BLaER1 treated with 17β-estradiol and CSF1 and Interleukin-3, amounts not matched to agents 10 nM and 100 nM (cell line): Measurements from ENCODE around the gene BTNL2.

Source experiments
- H3K27ac ChIP-seq, 11 experiments: shearing (Covaris generic); formaldehyde crosslinking; 2 replicates each; pipeline ENCODE4 v1.8.1; 2022
- H3K27me3 ChIP-seq, 11 experiments: shearing (Covaris generic); formaldehyde crosslinking; 2 replicates each; pipeline ENCODE4 v1.8.1; 2022
- H3K36me3 ChIP-seq, 11 experiments: shearing (Covaris generic); formaldehyde crosslinking; 2 replicates each; pipeline ENCODE4 v1.8.1; 2022
- H3K4me1 ChIP-seq, 10 experiments: shearing (Covaris generic); formaldehyde crosslinking; 2 replicates each; pipeline ENCODE4 v1.8.1; 2022
- H3K4me2 ChIP-seq, 11 experiments: shearing (Covaris generic); formaldehyde crosslinking; 2 replicates each; pipeline ENCODE4 v1.8.1; 2022
- H3K4me3 ChIP-seq, 10 experiments: shearing (Covaris generic); formaldehyde crosslinking; 2 replicates each; pipeline ENCODE4 v1.8.1; 2022
- H3K9ac ChIP-seq, 11 experiments: shearing (Covaris generic); formaldehyde crosslinking; 2 replicates each; pipeline ENCODE4 v1.8.1; 2022
- H3K9me3 ChIP-seq, 11 experiments: shearing (Covaris generic); formaldehyde crosslinking; replicated peaks in 1 of 11; 2 replicates each; pipeline ENCODE4 v1.8.1; 2022
- H4K20me1 ChIP-seq, 11 experiments: shearing (Covaris generic); formaldehyde crosslinking; 2 replicates each; pipeline ENCODE4 v1.8.1; 2022
- Cebpa-rat ChIP-seq, 11 experiments: shearing (Covaris generic); IDR thresholded peaks; 2 replicates each; pipeline ENCODE4 v1.8.1; 2022

BTNL2 gene

DNA sequence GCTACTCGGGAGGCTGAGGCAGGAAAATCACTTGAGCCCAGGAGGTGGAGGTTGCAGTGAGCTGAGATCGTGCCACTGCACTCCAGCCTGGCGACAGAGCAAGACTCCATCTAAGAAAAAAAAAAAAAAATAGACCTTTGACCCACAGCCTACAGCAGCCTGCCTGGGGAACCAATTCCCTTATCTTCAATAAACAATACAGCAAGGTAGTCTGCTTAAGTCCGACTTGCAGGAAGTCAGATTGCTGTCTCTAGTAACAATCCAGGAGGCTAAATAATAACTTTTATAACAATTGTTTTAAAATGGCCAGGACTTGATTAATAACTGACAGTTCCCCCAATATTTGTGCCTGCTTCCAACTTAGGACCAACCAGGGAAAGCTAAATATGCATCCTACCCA lies 19.4 kb upstream of the BTNL2 start:
- Histone ChIP-seq H3K4me3 (no peak overlapping the region), H3K4me2 (no peak overlapping the region), H3K27ac (no peak overlapping the region), H3K27me3 (no peaks in the 10 kb centered on the region), H3K9ac (no peak overlapping the region), H3K36me3 (no peaks in the 10 kb centered on the region), H3K9me3 (no peaks in the 10 kb centered on the region), H4K20me1 (no peaks in the 10 kb centered on the region), H3K4me1 (no peaks in the 10 kb centered on the region)
- no peak for TF ChIP-seq Cebpa-rat (IDR thresholded peaks at IDR 0.05)

DNA sequence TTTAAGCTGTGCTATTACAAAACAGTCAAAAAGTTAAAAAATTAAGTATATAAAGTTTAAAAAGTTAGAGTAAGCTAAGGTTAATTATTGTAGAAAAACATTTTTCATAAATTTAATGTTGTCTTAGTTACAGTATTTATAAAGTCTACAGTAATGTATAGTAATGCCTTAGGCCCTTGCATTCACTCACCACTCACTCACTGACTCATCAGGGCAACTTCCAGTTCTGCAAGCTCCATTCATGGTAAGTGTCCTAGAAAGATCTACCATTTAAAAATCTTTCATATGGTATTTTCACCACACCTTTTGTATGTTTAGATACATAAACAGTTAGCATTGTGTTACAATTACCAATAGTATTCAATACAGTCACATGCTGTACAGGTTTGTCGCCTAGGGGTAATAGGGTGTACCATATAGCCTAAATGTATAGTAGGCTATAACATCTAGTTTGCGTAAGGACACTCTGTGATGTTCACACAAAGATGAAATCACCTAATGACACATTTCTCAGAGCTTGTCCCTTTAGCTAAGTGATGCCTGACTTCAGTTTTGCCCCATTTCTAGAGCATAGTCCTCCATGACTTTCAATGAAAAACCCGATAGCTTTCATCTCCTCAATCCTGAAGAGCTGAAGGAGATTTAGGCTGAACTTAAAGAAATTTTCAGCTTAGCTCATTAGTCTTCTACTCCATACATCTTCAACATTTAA lies 17.8 kb upstream of the BTNL2 start:
- Histone ChIP-seq H4K20me1 (no peaks in the 10 kb centered on the region), H3K9ac (no peak overlapping the region), H3K4me2 (no peak overlapping the region), H3K4me3 (no peak overlapping the region), H3K27me3 (no peaks in the 10 kb centered on the region), H3K4me1 (no peaks in the 10 kb centered on the region), H3K36me3 (no peaks in the 10 kb centered on the region), H3K27ac (no peak overlapping the region), H3K9me3 (no peaks in the 10 kb centered on the region)
- no peak for TF ChIP-seq Cebpa-rat (IDR thresholded peaks at IDR 0.05)

DNA sequence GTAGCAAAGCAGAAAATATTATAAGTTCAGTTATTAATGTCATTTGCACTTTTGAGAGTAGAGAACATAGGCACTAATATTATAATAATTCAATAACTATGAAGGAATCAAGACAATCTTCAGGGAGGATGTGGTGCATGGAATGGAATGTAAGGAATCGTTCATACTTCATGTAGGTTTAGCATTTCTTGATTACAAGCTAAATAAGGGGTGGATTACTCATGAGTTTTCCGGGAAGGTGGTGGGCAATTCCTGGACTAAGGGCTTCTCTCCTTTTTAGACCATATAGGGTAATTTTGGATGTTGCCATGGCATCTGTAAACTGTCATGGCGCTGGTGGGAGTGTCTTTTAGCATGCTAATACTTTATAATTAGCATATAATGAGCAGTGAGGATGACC lies 9.1 kb upstream of the BTNL2 start:
- Histone ChIP-seq H3K4me2 (peak overlapping the region in 6 of 11 experiments; percentile 32 to 79 (median 54); a peak in 8 of 22 replicates), H3K4me1 (peaks cover 0 to 4% (median 0%) of the 10 kb centered on the region in 10 experiments; a peak in 2 of 20 replicates), H3K27me3 (no peaks in the 10 kb centered on the region), H3K27ac (no peak overlapping the region), H3K9ac (no peak overlapping the region), H3K4me3 (no peak overlapping the region), H3K9me3 (no peaks in the 10 kb centered on the region), H4K20me1 (no peaks in the 10 kb centered on the region), H3K36me3 (no peaks in the 10 kb centered on the region)
- no peak for TF ChIP-seq Cebpa-rat (IDR thresholded peaks at IDR 0.05)

- H3K27me3 ChIP-seq, result no peaks in the 10 kb centered on the region
- TF ChIP-seq Cebpa-rat (IDR thresholded peaks at IDR 0.05), result no peak
- peak overlapping the region; percentile 19 to 79 (median 47); a peak in 17 of 22 replicates for H3K4me2 ChIP-seq
- peaks cover 0 to 4% (median 0%) of the 10 kb centered on the region in 10 experiments; a peak in 2 of 20 replicates for H3K4me1 ChIP-seq
- no peaks in the 10 kb centered on the region for H4K20me1 ChIP-seq
- H3K9ac ChIP-seq, result no peak overlapping the region
- H3K27ac ChIP-seq, result no peak overlapping the region
- H3K9me3 ChIP-seq, result no peaks in the 10 kb centered on the region
- no peaks in the 10 kb centered on the region for H3K36me3 ChIP-seq
- H3K4me3 ChIP-seq, result no peak overlapping the region
Measured at GRCh38 chr6:32415521-32416019, 8.6 kb upstream of the BTNL2 start.

DNA sequence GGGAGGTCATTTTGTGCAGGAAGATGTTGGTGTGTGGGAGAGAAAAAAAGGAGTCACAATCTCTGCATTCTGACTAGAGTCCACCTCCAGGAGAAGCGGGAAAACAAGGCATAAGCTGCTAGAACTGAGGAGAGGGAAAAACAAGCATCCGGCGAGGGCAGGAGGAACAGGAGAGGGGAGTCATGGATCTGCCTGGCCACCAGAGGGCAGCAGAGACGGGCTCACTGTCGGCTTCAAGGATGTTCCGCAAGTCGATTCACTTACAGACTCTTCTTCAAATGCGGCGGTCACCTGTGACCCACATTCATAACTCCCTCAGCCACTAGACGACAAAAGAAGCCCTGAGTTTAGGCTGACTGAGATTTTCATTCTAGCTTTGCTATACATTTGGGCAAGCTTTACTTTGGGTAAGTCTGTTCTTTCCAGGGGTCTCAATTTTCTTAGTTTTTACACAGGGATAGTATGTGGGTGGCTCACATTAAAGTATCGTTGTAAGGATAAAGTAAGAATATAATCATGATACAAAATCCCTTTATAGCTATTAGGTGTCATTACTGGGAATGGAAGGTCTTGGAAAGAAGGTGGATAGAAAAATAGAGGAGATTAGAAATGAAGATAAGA lies 6.6 kb upstream of the BTNL2 start:
- Histone ChIP-seq H3K4me2 (peak overlapping the region in 3 of 11 experiments; percentile 4 to 74 (median 49); a peak in 4 of 22 replicates), H3K9me3 (no peaks in the 10 kb centered on the region), H3K36me3 (no peaks in the 10 kb centered on the region), H3K4me3 (no peak overlapping the region), H3K4me1 (peaks cover 0 to 4% (median 0%) of the 10 kb centered on the region in 10 experiments; a peak in 2 of 20 replicates), H4K20me1 (no peaks in the 10 kb centered on the region), H3K27ac (no peak overlapping the region), H3K27me3 (no peaks in the 10 kb centered on the region), H3K9ac (no peak overlapping the region)
- TF ChIP-seq Cebpa-rat (IDR thresholded peaks at IDR 0.05), result no peak

DNA sequence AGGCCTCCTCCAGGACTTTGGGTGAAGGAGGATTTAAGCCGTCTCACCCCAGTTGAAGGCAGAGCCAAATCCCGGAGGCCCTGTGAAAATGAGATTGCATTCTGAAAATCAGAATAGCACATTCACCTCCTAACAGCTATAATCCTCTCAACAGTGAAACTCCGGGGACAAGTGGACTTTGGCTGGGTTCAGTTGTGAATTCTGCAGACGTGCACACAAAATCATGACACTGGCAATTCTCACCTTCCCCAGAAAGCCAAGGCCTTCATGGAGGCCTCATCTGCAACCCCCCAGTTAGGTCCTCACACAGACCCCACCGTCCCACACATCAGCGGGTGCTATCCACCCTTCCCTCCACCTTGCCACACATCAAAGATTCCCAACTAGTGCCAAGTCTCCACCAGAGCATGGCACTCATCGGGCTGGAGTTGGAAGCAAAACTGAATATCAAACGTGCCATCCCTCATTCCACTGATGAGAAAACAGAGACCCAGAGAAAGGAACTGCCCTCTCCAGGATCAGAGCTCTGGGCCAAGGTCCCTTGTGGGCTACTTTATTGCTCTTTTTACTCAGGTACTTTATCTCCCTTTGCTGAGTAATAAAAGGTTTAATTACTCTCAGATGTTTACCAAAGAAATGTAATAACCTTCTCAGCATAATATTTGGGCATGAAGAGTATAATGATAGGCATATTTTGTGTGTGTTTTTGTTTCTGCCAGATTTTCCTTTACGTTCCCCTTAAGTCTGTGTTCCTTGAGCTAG lies 4.8 kb upstream of the BTNL2 start:
- no peak for TF ChIP-seq Cebpa-rat (IDR thresholded peaks at IDR 0.05)
- H4K20me1 ChIP-seq, result no peaks in the 10 kb centered on the region
- H3K9me3 ChIP-seq, result no peaks in the 10 kb centered on the region
- peak overlapping the region in 1 of 11 experiments; percentile 12; a peak in 1 of 22 replicates for H3K9ac ChIP-seq
- H3K4me2 ChIP-seq, result no peak overlapping the region
- H3K4me3 ChIP-seq, result no peak overlapping the region
- H3K36me3 ChIP-seq, result no peaks in the 10 kb centered on the region
- H3K27me3 ChIP-seq, result no peaks in the 10 kb centered on the region
- peaks cover 0 to 4% (median 0%) of the 10 kb centered on the region in 10 experiments; a peak in 2 of 20 replicates for H3K4me1 ChIP-seq
- H3K27ac ChIP-seq, result no peak overlapping the region

DNA sequence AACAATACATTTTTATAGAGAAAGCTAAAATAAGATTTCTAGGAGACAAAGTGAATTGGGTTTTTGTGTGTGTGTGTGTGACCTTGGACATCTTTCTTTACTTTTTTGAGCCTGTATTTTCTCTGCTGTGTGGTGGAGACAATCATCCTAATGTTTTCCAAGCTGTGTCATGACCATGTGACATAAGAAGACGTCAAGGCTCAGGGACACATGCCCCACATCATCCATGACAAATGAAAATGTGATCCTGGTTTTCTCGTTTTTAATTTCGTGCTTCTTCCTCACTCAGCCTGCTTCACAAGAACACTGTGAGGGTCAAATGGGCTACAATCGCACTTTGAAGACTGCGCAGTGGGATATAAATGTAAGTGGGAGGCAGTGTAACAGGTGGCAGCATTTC lies 3.9 kb upstream of the BTNL2 start:
- Histone ChIP-seq H3K4me2 (no peak overlapping the region), H3K4me3 (no peak overlapping the region), H3K27me3 (no peaks in the 10 kb centered on the region), H4K20me1 (no peaks in the 10 kb centered on the region), H3K4me1 (peaks cover 0 to 4% (median 0%) of the 10 kb centered on the region in 10 experiments; a peak in 2 of 20 replicates), H3K27ac (no peak overlapping the region), H3K36me3 (no peaks in the 10 kb centered on the region), H3K9ac (no peak overlapping the region), H3K9me3 (no peaks in the 10 kb centered on the region)
- no peak for TF ChIP-seq Cebpa-rat (IDR thresholded peaks at IDR 0.05)

DNA sequence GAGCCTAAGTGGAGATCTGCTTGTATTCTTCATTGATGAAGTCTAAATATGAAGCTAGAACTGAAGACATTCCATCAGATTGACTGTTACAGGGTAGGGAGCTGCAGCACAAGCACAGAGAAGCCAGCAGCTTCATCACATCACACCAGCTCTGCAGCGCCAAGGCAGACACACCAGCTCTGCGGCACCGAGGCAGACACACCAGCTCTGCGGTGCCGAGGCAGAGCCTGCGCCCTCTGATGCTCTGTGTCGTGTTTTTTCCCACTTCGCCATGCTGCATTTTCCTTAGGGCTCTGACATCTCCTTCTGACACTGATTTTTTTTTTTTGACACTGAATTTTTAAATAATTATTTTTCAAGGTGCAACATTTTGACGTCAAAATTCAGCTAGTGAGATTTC lies 784 bp downstream of the BTNL2 start:
- no peak overlapping the region for H3K4me2 ChIP-seq
- no peaks in the 10 kb centered on the region for H3K9me3 ChIP-seq
- no peak overlapping the region for H3K4me3 ChIP-seq
- H3K36me3 ChIP-seq, result no peaks in the 10 kb centered on the region
- no peak overlapping the region for H3K9ac ChIP-seq
- no peaks in the 10 kb centered on the region for H4K20me1 ChIP-seq
- H3K27ac ChIP-seq, result no peak overlapping the region
- H3K27me3 ChIP-seq, result no peaks in the 10 kb centered on the region
- no peaks in the 10 kb centered on the region for H3K4me1 ChIP-seq
- TF ChIP-seq Cebpa-rat (IDR thresholded peaks at IDR 0.05), result no peak

DNA sequence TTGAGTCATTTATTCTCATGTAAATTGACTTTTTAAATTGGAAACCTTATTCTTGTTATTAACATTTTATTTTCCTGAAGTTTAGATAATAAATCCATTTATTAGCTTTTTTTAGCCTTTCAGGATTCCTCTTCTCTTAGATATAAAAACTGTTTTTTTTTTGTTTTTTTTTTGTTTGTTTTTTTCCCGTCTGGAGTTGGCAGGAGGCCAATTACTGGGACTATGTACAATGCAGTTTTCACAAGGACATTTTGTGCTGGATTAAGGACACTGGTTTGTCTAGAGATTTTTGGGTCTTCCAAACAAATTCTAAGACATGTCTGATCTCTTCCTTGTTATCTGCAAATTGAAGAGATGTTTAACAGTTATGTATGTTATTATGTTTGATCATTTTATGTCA lies 1.3 kb downstream of the BTNL2 start:
- Histone ChIP-seq H4K20me1 (no peaks in the 10 kb centered on the region), H3K9ac (no peak overlapping the region), H3K36me3 (no peaks in the 10 kb centered on the region), H3K4me3 (no peak overlapping the region), H3K4me2 (no peak overlapping the region), H3K4me1 (no peaks in the 10 kb centered on the region), H3K27me3 (no peaks in the 10 kb centered on the region), H3K27ac (no peak overlapping the region), H3K9me3 (no peaks in the 10 kb centered on the region)
- TF ChIP-seq Cebpa-rat (IDR thresholded peaks at IDR 0.05), result no peak
